ENCODE results near the gene ZNF337. TPM values are rescaled to one million over a fixed set of nuclear protein-coding genes. Genes with fewer than 3 reads are reported as not detected.

Gene ZNF337
- total and polyA plus RNA-seq, 2 of the 13 experiments (the other 11 are each of a cell fraction or from before 2014, with no cell fraction given) = 17.0 to 19.6 TPM

DNA sequence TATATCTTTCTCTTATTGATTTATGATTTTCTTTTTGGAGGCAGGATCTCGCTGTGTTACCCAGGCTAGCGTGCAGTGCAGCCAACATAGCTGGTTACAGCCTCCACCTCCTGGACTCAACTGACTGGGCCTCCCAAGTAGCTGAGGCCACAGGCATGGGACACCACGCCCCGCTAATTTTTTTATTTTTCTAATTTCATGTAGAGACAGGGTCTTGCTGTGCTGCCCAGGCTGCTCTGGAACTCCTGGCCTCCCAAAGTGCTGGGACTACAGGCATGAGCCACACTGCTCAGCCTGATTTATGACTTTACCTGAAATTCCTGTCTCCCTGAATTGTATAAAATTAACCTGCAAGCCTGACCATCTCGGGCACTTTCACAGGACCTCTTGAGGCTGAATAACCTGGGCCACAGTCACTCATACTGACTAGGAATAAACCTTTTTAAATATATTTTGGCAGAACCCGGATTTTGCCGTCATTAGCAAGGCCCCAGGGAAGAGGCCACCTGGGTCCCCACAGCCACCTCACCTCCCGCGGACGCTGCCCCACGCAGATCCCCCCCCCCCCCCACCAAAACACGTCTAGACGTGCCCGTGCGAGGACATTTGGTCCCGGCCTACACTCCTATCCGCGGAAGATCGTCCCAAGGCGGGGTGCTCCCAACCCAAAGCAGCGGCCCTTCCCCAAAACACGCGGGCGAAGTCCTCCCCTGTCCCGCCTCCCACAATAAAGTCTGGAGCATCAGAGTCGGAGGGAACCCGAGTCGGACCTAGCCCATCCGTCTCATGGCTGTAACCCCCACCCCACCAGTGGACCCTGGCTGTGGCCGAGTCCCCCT lies 902 bp downstream of the ZNF337 start (continued):
- TF ChIP-seq, protein P1, sequence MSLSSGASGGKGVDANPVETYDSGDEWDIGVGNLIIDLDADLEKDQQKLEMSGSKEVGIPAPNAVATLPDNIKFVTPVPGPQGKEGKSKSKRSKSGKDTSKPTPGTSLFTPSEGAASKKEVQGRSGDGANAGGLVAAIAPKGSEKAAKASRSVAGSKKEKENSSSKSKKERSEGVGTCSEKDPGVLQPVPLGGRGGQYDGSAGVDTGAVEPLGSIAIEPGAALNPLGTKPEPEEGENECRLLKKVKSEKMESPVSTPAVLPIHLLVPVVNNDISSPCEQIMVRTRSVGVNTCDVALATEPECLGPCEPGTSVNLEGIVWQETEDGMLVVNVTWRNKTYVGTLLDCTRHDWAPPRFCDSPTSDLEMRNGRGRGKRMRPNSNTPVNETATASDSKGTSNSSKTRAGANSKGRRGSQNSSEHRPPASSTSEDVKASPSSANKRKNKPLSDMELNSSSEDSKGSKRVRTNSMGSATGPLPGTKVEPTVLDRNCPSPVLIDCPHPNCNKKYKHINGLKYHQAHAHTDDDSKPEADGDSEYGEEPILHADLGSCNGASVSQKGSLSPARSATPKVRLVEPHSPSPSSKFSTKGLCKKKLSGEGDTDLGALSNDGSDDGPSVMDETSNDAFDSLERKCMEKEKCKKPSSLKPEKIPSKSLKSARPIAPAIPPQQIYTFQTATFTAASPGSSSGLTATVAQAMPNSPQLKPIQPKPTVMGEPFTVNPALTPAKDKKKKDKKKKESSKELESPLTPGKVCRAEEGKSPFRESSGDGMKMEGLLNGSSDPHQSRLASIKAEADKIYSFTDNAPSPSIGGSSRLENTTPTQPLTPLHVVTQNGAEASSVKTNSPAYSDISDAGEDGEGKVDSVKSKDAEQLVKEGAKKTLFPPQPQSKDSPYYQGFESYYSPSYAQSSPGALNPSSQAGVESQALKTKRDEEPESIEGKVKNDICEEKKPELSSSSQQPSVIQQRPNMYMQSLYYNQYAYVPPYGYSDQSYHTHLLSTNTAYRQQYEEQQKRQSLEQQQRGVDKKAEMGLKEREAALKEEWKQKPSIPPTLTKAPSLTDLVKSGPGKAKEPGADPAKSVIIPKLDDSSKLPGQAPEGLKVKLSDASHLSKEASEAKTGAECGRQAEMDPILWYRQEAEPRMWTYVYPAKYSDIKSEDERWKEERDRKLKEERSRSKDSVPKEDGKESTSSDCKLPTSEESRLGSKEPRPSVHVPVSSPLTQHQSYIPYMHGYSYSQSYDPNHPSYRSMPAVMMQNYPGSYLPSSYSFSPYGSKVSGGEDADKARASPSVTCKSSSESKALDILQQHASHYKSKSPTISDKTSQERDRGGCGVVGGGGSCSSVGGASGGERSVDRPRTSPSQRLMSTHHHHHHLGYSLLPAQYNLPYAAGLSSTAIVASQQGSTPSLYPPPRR (CRISPR knock-in tag; IDR thresholded peaks at IDR 0.05; ENCODE audit: borderline replicate concordance) = 0 out of 2 replicates have a peak, but pooled peaks have one; percentile 38
- TF ChIP-seq KDM2A (CRISPR knock-in tag; IDR thresholded peaks at IDR 0.05; ENCODE audit: borderline replicate concordance, low read depth) (no peak), ZNF768 (CRISPR knock-in tag; IDR thresholded peaks at IDR 0.05) (peak; percentile 60), ZNF143 (CRISPR knock-in tag; IDR thresholded peaks at IDR 0.05) (peak; percentile 14; the same call in 1 of the 2 replicates), AGO2 (optimal IDR thresholded peaks at IDR 0.05; ENCODE audit: low read depth, low read length) (no peak), ZNF263 (CRISPR knock-in tag; IDR thresholded peaks at IDR 0.05) (peak; percentile 91), ZNF17 (CRISPR knock-in tag; IDR thresholded peaks at IDR 0.05) (no peak), NFRKB (IDR thresholded peaks at IDR 0.05) (no peak), ZMYM3 (CRISPR knock-in tag; IDR thresholded peaks at IDR 0.05) (peak; percentile 34; the same call in 1 of the 2 replicates), ZNF841 (CRISPR knock-in tag; IDR thresholded peaks at IDR 0.05; ENCODE audit: borderline replicate concordance) (no peak), ZNF260 (CRISPR knock-in tag; IDR thresholded peaks at IDR 0.05; ENCODE audit: borderline replicate concordance, low read depth) (0 out of 2 replicates have a peak, but pooled peaks have one; percentile 48)
- TF ChIP-seq, protein P2, sequence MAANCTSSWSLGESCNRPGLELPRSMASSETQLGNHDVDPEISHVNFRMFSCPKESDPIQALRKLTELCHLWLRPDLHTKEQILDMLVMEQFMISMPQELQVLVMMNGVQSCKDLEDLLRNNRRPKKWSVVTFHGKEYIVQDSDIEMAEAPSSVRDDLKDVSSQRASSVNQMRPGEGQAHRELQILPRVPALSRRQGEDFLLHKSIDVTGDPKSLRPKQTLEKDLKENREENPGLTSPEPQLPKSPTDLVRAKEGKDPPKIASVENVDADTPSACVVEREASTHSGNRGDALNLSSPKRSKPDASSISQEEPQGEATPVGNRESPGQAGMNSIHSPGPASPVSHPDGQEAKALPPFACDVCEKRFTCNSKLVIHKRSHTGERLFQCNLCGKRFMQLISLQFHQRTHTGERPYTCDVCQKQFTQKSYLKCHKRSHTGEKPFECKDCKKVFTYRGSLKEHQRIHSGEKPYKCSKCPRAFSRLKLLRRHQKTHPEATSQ (CRISPR knock-in tag; IDR thresholded peaks at IDR 0.05; ENCODE audit: borderline replicate concordance) = 0 out of 2 replicates have a peak, but pooled peaks have one; percentile 5
- TF ChIP-seq, protein P3, sequence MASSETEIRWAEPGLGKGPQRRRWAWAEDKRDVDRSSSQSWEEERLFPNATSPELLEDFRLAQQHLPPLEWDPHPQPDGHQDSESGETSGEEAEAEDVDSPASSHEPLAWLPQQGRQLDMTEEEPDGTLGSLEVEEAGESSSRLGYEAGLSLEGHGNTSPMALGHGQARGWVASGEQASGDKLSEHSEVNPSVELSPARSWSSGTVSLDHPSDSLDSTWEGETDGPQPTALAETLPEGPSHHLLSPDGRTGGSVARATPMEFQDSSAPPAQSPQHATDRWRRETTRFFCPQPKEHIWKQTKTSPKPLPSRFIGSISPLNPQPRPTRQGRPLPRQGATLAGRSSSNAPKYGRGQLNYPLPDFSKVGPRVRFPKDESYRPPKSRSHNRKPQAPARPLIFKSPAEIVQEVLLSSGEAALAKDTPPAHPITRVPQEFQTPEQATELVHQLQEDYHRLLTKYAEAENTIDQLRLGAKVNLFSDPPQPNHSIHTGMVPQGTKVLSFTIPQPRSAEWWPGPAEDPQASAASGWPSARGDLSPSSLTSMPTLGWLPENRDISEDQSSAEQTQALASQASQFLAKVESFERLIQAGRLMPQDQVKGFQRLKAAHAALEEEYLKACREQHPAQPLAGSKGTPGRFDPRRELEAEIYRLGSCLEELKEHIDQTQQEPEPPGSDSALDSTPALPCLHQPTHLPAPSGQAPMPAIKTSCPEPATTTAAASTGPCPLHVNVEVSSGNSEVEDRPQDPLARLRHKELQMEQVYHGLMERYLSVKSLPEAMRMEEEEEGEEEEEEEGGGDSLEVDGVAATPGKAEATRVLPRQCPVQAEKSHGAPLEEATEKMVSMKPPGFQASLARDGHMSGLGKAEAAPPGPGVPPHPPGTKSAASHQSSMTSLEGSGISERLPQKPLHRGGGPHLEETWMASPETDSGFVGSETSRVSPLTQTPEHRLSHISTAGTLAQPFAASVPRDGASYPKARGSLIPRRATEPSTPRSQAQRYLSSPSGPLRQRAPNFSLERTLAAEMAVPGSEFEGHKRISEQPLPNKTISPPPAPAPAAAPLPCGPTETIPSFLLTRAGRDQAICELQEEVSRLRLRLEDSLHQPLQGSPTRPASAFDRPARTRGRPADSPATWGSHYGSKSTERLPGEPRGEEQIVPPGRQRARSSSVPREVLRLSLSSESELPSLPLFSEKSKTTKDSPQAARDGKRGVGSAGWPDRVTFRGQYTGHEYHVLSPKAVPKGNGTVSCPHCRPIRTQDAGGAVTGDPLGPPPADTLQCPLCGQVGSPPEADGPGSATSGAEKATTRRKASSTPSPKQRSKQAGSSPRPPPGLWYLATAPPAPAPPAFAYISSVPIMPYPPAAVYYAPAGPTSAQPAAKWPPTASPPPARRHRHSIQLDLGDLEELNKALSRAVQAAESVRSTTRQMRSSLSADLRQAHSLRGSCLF (CRISPR knock-in tag; IDR thresholded peaks at IDR 0.05; ENCODE audit: borderline replicate concordance) = peak; percentile 49; the same call in 1 of the 2 replicates
- TF ChIP-seq, protein P4, sequence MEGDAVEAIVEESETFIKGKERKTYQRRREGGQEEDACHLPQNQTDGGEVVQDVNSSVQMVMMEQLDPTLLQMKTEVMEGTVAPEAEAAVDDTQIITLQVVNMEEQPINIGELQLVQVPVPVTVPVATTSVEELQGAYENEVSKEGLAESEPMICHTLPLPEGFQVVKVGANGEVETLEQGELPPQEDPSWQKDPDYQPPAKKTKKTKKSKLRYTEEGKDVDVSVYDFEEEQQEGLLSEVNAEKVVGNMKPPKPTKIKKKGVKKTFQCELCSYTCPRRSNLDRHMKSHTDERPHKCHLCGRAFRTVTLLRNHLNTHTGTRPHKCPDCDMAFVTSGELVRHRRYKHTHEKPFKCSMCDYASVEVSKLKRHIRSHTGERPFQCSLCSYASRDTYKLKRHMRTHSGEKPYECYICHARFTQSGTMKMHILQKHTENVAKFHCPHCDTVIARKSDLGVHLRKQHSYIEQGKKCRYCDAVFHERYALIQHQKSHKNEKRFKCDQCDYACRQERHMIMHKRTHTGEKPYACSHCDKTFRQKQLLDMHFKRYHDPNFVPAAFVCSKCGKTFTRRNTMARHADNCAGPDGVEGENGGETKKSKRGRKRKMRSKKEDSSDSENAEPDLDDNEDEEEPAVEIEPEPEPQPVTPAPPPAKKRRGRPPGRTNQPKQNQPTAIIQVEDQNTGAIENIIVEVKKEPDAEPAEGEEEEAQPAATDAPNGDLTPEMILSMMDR (CRISPR knock-in tag; IDR thresholded peaks at IDR 0.05) = no peak
